Inflammatory macrophage (primary cell): ENCODE data around the gene CBX7.

Source experiments
- DNase-seq, 2 donors: peaks; one replicate each; pipeline ENCODE4 v3.0.0-alpha.2; 2020 to 2022

Gene CBX7

GRCh38 chr22:39090426-39091064 lies 61.9 kb downstream of the CBX7 start:
- no peak for DNase-seq

- no peak for DNase-seq
Observed at GRCh38 chr22:39089928-39090327, 62.6 kb downstream of the CBX7 start.

- DNase-seq, result no peak
Observed at GRCh38 chr22:39088685-39089032, 63.8 kb downstream of the CBX7 start.

- no peak for DNase-seq
Observed at GRCh38 chr22:39087881-39088684, 64.4 kb downstream of the CBX7 start.

GRCh38 chr22:39087098-39087497 lies 65.4 kb downstream of the CBX7 start:
- DNase-seq, result no peak

- DNase-seq, result no peak
Observed at GRCh38 chr22:39084666-39085065, 67.8 kb downstream of the CBX7 start.

- DNase-seq, result no peak
Observed at GRCh38 chr22:39083212-39084165, 69.0 kb downstream of the CBX7 start.

GRCh38 chr22:39081598-39081997 lies 70.9 kb downstream of the CBX7 start:
- DNase-seq, result no peak

- no peak for DNase-seq
Observed at GRCh38 chr22:39081016-39081415, 71.5 kb downstream of the CBX7 start.
